HG02981 (cell line): ENCODE data around the gene ZNF823.
"Not testable (repeated sequence)": the region's sequence is repeated elsewhere in the genome, so short reads cannot be mapped to it uniquely, and the experiment has no call there.

Experiments used
- ATAC-seq: cut with Tn5 transposase; IDR thresholded peaks from one replicate; pipeline ENCODE4 v1.9.1; 2021; ENCODE audit warnings: mild to moderate bottlenecking, moderate library complexity; ENCODE audit not compliant: unreplicated experiment

Gene ZNF823

DNA sequence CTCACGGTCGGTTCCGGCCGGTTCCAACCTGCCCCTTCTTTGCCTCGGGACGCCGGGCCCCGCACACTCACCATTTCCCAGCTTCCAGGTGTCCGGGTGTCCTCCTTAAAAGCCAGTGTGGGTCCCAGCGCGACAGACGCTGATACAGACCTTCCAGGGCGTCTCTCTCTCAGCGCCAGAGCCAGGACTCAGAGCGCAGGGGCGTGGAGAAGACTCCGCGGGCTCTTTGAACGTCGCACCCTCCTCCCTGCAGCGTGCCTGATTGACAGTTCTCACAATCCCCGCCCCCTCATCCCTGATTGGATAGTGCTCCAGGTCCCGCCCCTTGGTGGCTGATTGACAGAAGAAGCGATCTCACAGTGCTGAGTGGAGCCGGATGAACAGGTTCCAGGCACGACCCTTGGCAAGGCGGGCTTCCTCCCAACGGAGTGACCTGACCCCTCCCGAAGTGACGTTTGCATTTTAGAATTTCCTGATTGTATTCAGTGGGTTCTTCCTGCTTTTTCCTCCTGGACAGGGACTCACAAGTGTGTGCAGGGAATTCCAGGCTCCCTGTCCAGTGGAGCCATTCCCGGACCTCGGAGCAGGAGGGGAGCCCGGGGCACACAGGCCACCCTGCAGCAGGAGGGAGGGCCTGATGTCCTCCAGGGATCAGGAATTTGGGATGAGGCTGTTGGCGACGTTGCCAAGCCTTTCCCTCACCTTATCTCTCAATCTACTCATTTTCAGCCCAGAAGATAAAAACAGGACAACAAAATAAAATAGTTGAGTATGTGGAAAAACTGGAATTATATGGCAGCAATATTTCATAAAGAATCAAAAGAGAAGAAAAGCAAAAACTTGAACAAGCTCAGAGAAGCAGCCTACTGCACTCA, at the start of gene ZNF823:
Gene ZNF823 (minus strand): TSS at position 201 of the 875 bp plus-strand sequence. CDS start 127 bp downstream, at position 74.
- ATAC-seq, result peak; percentile 92

DNA sequence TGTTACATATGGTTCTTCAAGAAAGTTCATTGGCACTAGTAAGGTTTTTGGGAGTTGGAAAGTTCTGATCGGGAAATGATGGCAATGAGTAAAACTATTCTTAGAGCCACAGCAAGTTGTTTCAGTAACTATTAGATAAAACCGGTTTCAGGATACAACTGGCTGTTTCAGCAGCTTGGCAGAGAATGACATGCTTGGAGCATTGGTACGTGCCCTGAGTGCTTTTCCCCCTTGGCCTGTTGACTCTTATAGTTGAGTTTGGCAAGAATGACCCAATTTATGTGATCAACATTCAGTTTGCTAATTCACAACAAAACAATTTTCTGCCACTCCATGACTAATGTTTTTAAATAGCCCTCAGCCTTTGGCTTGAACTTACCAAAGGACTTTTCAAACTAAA, 48.8 kb upstream of the ZNF823 start:
- ATAC-seq, result no peak

DNA sequence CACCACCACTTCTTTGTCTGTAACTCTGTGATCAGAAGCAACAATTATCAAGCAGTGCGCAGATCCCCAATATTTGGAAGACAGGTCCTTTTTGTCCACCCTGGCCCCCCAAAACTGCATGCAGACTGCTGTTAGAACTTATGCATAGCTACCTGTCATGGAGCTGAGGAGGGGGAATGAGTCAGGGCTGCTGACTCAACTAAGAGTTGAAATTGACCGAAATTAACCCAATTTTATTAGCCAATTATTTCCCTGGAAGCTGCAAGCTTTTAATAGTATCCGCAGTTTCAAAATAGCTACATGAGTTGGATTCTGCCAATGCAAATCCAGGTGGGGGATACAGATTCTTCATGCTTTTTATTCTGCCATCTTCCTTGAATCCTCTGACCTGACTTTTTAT, 45.6 kb upstream of the ZNF823 start:
- ATAC-seq, result no peak

- no peak for ATAC-seq
Measured at GRCh38 chr19:11783767-11784166, 45.0 kb upstream of the ZNF823 start.

GRCh38 chr19:11781295-11782057, 42.7 kb upstream of the ZNF823 start:
- ATAC-seq, result no peak

- ATAC-seq, result no peak
Measured at GRCh38 chr19:11780431-11781020, 41.8 kb upstream of the ZNF823 start.

DNA sequence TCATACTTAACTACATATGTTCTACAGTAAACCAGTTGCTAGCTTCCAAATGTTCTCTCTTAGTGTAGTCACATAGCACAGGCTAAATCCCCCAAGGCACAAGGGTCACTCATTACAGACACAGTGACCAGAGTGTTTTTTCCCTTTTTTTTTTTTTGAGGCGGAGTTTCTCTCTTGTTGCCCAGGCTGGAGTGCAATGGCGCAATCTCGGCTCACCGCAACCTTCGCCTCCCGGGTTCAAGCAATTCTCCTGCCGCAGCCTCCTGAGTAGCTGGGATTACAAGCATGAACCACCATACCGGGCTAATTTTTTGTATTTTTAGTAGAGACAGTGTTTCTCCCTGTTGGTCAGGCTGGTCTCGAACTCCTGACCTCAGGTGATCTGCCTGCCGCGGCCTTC, 37.9 kb upstream of the ZNF823 start:
- not testable (repeated sequence) for ATAC-seq

GRCh38 chr19:11771520-11771919, 32.8 kb upstream of the ZNF823 start:
- not testable (repeated sequence) for ATAC-seq

DNA sequence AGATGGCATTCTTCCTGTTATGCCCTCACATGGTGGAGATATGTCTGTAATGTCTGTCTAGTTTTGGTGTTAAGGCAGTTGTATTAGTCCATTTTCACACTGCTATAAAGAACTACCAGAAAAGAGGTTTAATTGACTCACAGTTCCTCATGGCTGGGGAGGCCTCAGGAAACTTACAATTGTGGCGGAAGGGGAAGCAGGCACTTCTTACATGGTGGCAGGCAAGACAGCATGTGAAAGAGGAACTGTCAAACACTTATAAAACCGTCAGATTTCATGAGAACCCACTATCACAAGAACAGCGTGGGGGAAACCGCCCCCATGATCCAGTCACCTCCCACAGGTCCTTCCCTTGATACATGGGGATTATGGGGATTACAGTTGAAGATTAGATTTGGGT, 31.2 kb upstream of the ZNF823 start:
- ATAC-seq, result no peak

DNA sequence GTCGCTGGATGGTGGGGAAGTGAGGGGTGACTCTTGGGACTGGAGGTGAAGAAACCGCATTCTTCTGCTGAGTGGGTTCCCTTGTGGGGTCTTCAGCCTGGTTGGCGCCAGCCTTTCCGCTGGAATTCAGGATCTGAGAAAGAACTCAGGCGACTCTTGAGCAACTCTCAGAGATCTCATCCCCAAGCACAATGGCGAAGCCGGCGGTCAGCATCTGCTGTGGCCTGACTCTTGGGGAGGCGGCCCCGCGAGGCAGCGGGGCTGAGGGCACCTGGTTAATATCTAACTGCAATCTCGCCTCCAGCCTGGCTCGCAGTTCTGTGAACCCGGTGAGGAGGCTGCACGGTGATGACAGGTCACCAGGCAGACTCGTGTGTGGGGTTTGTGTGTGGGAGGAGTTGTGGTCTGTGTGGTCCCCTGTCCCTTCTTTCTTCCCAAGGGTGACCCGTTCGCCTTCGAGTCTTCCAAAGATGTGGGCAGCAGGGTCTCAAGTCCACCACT, 28.9 kb upstream of the ZNF823 start:
- ATAC-seq, result peak; percentile 36

DNA sequence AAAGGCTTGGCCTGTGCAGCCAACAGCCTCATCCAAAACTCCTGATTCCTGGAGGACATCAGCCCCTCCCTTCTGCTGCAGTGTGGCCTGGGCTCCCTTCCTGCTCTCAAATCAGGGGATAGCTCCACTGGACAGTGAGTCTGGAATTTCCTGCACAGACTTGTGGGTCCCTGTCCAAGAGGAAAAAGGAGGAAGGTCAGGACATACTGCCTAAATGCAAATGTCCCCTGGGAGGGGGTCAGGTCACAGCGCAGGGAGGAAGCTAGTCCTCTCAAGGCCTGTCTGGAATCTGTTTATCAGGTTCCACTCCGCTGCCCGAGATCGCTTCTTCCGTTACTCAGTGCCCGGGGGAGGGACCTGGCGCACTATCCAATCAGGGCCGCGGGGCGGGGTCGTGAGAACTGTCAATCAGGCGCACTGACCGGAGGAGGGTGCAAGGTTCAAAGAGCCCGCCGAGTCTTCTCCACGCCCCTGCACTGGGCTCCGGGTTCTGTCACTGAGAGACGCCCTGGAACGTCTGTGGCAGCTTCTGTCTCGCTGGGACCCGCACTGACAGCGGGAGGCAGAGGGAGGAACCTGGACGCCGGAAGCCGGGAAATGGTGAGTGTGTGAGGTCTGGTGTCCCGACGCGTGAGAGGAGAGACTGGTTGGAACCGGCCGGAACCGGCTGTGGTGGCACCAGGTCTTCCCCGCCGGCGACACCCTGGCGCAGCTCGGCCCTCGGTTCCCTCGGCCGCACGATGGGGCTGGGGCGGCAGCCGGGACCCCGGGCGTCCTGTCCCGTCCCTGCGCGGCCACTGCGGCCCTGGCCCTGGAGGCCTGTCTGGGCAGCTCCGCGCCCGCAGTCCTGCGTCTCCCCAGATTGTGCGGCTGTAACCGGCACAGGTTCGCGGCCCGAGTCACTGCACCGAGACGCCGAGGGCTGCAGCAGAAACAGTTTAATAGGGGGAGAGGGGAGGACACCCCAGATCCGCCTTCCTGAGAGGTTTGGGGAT, 28.1 kb upstream of the ZNF823 start, which contains the start of gene ZNF441:
Gene ZNF441 (plus strand): TSS at position 404 of the 995 bp plus-strand sequence. CDS start 194 bp downstream, at position 598.
- peak; percentile 90 for ATAC-seq

DNA sequence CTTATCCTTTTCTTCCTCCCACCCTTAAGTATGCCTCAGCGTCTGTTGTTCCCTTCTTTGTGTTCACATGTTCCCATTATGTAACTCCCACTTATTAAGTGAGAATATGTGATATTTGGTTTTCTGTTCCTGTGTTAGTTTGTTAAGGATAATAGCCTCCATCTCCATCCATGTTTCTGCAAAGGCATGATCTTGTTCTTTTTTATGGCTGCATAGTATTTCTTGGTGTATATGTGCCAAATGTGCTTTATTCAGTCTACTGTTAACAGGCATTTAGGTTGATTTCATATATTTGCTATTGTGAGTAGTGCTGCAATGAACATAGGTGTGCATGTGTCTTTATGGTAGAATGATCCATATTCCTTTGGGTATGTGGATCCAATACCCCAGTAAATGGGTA, 24.9 kb upstream of the ZNF823 start:
- ATAC-seq, result no peak

- no peak for ATAC-seq
Measured at GRCh38 chr19:11763117-11763516, 24.4 kb upstream of the ZNF823 start.

DNA sequence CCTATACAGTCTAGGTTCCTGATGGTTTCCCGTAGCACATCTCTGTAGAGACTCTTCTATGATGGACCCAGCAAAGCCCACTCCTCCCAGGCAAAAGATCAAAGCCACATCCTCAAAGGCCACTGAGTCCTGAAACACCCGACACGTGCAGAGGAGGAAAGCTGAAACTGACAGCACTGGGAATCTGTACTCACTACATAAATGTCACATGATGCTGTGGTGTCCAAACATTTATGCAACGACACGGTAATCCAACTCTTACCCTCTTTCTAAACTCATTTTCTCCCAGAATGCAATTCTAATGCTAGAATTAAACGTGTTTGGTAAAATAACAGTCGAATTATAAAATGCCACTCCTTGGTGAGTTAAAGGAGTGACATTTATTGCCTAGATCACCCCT, 21.1 kb upstream of the ZNF823 start:
- ATAC-seq, result no peak

DNA sequence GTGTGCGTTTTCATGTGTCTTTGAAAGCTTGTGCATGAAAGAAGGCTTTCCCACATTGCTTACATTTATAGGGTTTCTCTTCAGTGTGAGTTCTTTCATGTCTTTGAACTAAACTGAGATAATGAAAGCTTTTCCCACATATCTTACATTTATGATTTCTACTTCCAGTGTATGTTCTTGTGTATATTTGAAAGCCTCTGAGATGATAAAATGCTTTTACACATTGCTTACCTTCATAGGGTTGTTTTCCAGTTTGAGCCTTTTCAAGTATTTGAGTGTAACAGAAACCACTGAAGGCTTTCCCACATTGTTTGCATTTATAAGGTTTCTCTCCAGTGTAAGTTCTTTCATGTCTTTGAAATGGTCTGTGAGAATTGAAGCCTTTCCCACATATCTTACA, 18.2 kb upstream of the ZNF823 start:
- no peak for ATAC-seq

DNA sequence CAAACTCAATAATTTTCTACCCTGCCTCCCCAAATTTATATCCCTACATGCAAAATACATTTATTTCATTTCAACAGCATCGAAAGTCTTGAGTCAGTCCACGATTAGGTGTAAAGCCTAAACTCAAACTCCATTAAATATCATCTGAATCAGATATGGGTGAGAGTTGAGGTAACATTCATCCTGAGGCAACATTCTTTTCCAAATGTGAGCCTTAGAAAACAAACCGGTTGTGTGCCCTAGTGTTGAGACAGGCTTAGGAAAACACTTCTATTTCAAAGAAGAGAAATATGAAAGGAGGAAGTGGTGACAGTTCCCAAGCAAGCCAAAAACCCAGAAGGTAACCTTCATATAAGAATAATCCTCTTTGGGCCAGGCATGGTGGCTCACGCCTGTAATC, 15.9 kb upstream of the ZNF823 start:
- ATAC-seq, result no peak

GRCh38 chr19:11752244-11752736, 13.5 kb upstream of the ZNF823 start:
- ATAC-seq, result no peak

- no peak for ATAC-seq
Measured at GRCh38 chr19:11749751-11750150, 11.0 kb upstream of the ZNF823 start.

DNA sequence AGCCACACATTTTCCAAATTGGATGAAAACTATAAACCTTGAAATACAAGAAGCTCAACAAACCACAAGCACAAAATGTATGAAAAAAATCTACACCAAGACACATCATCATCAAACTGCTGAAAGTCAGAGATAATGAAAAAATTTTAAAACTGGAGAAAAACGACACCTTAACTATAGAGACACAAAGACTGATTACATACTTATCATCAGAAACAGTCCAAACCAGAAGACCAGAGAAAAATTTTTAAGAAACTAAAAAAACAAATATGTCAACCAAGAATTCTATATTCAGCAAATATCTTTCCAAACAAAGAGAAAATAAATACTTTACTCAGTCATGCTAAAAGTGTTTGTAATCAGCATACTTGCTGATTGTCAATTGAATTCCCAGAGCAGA, 8.5 kb upstream of the ZNF823 start:
- ATAC-seq, result no peak

DNA sequence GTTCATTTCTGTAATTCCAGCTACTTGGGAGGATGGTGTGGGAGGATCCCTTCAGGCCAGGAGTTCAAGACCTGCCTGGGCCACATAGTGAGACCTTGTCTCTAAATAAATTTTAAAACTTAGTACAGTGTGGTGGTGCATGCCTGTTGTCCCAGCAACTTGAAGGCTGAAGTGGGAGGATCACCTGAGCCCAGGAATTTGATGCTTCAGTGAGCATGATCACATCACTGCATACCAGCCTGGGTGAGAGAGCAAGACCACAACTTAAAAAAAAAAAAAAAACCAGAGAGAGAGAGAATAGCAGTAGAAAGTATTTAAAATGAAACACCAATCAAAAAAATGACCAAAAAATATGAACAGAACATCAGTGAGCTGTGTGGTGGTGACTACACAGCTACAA, 7.1 kb upstream of the ZNF823 start:
- ATAC-seq, result no peak
